ENCODE results near the gene PLXND1. TPM values are rescaled to one million over a fixed set of nuclear protein-coding genes. Genes with fewer than 3 reads are reported as not detected.

The PLXND1 gene
- total and polyA plus RNA-seq, 2 donors (not counting 1 experiment from before 2014, with no cell fraction given) = 3.3 to 74.4 TPM

- DNase-seq = no peak
- H3K4me3 ChIP-seq (ENCODE audit: control extremely low read depth in 1 of 5, extremely low read depth in 1 of 5, insufficient read depth in 1 of 5, low read depth in 2 of 5, low read length in 4 of 5) = no peak overlapping the region
These were observed 3.5 kb downstream of the PLXND1 start for GRCh38 chr3:129602730-129603560.

More at GRCh38 chr3:129602730-129603560, 3.5 kb downstream of the PLXND1 start:
- H3K4me2 ChIP-seq (replicated peaks; ENCODE audit: low read depth, low read length, poor library complexity, severe bottlenecking) = no peak overlapping the region
- 91% methylated on average over 11 of the region's 15 CpGs for WGBS (ENCODE audit: insufficient coverage)
- no peak overlapping the region for H3K9ac ChIP-seq (ENCODE audit: low read length)
- no peak overlapping the region for H3K4me3 Mint-ChIP-seq
- peaks cover 0 to 3% (median 0%) of the 10 kb centered on the region in 3 donors for H3K9me3 ChIP-seq (ENCODE audit: control extremely low read depth in 1 of 3, control insufficient read depth in 2 of 3, insufficient read depth in 1 of 3, low read length in 2 of 3)
- H3K4me1 Mint-ChIP-seq = peaks cover 19% of the 10 kb centered on the region
- H3K4me1 ChIP-seq (ENCODE audit: control insufficient read depth in 2 of 2, insufficient read depth in 2 of 2, low read length in 2 of 2) = peaks cover 16 to 19% of the 10 kb centered on the region in 2 donors
- H3K36me3 ChIP-seq (replicated peaks in 1 of 2; ENCODE audit: control extremely low read depth in 1 of 2, control insufficient read depth in 1 of 2, extremely low read depth in 1 of 2, insufficient read depth in 2 of 2, low read length in 1 of 2) = no peaks in the 10 kb centered on the region
- H3K27me3 Mint-ChIP-seq = peaks cover 14% of the 10 kb centered on the region
- H3K27ac Mint-ChIP-seq = no peak overlapping the region
- peaks cover 0 to 26% (median 8%) of the 10 kb centered on the region in 4 experiments for H3K27me3 ChIP-seq (replicated peaks in 1 of 4; ENCODE audit: control extremely low read depth in 1 of 4, control insufficient read depth in 3 of 4, insufficient read depth in 4 of 4, low read length in 3 of 4)
- intact Hi-C loops (cut with micrococcal nuclease) = no loop called here
- ChIA-PET CTCF (interaction anchor here (0.6 to 1.8 kb wide), 5 partner anchors 9 to 275 kb away, joined by 3 to 7 read pairs (median 4); no protein-coding TSS in a partner anchor), POLR2A (interaction anchor here (0.8 to 1.0 kb wide), 2 partner anchors 15 to 42 kb away, joined by 3 read pairs; no protein-coding TSS in a partner anchor)
- H3K79me2 ChIP-seq (ENCODE audit: control insufficient read depth, insufficient read depth, low read length) = no peaks in the 10 kb centered on the region
- no peak overlapping the region for H3K27ac ChIP-seq (ENCODE audit: low read length in 2 of 2)
- ATAC-seq (ENCODE audit: low read depth) = no peak
- TF ChIP-seq CTCF (IDR thresholded peaks at IDR 0.05) (no peak), EZH2 (IDR thresholded peaks at IDR 0.05; ENCODE audit: borderline replicate concordance, insufficient read depth, low read depth, low read length, poor library complexity, severe bottlenecking) (no peak)
- no peaks in the 10 kb centered on the region for H3K9me3 Mint-ChIP-seq (ENCODE audit: insufficient read depth)
- H4K20me1 ChIP-seq (ENCODE audit: control insufficient read depth, insufficient read depth, low read length, poor library complexity, severe bottlenecking) = no peaks in the 10 kb centered on the region
- H2AFZ ChIP-seq (ENCODE audit: insufficient read depth, low read depth, low read length, poor library complexity, severe bottlenecking) = no peak overlapping the region
